Natural killer cell (primary cell): ENCODE results near the gene PNMA6E. TPM values are rescaled to one million over a fixed set of nuclear protein-coding genes. Genes with fewer than 3 reads are reported as not detected.

Experiments
- ATAC-seq, 3 donors: fragments of 150-1000 bp in 2 of 3; fragments of 200-7000 bp in 1 of 3; cut with Tn5 transposase; 1 replicate in 1 of 3; 2 replicates in 2 of 3; pipeline ENCODE4 v1.10.0; 2021; ENCODE audit warnings: mild to moderate bottlenecking in 2 of 3, moderate library complexity in 2 of 3
- DNase-seq, 2 donors: peaks; one replicate each; pipeline versions ENCODE4 v3.0.0 to v3.0.0-alpha.2; 2013 to 2021; ENCODE audit warnings: mixed read lengths in 1 of 2
- H3K27ac ChIP-seq: one replicate; pipeline ENCODE4 v1.5.1; 2013; ENCODE audit warnings: mild to moderate bottlenecking, low read length
- H3K27me3 ChIP-seq: one replicate; pipeline ENCODE4 v1.6.1; 2013; ENCODE audit warnings: low read length; ENCODE audit not compliant: control insufficient read depth, insufficient read depth
- H3K36me3 ChIP-seq: one replicate; pipeline ENCODE4 v1.6.1; 2013; ENCODE audit warnings: low read length; ENCODE audit not compliant: control insufficient read depth, insufficient read depth
- H3K4me1 ChIP-seq: one replicate; pipeline ENCODE4 v1.6.1; 2013; ENCODE audit warnings: low read length; ENCODE audit not compliant: control insufficient read depth, insufficient read depth
- H3K4me3 ChIP-seq: one replicate; pipeline ENCODE4 v1.5.1; 2013; ENCODE audit warnings: low read length
- H3K9me3 ChIP-seq: one replicate; pipeline ENCODE4 v1.6.1; 2013; ENCODE audit warnings: low read length; ENCODE audit not compliant: control insufficient read depth, insufficient read depth
- H3K27ac Mint-ChIP-seq, 2 donors: one replicate each; pipeline ENCODE4 v1.8.0; 2022; ENCODE audit warnings: mild to moderate bottlenecking in 2 of 2, mixed read lengths in 2 of 2, moderate library complexity in 1 of 2
- H3K27me3 Mint-ChIP-seq, 2 donors: one replicate each; pipeline ENCODE4 v1.8.0; 2022; ENCODE audit warnings: low read depth in 2 of 2, mixed read lengths in 2 of 2
- H3K36me3 Mint-ChIP-seq: one replicate; pipeline ENCODE4 v1.8.0; 2022; ENCODE audit warnings: mixed read lengths
- H3K4me1 Mint-ChIP-seq, 2 donors: one replicate each; pipeline ENCODE4 v1.8.0; 2022; ENCODE audit warnings: mixed read lengths in 2 of 2
- H3K4me3 Mint-ChIP-seq: one replicate; pipeline ENCODE4 v1.8.0; 2022; ENCODE audit warnings: mild to moderate bottlenecking, moderate library complexity, mixed read lengths
- H3K9me3 Mint-ChIP-seq, 2 donors: one replicate each; pipeline ENCODE4 v1.8.0; 2022; ENCODE audit warnings: mixed read lengths in 2 of 2
- CTCF ChIP-seq: fragments of 200-600 bp; IDR thresholded peaks from one replicate; pipeline ENCODE4 v1.8.0; 2022; ENCODE audit warnings: antibody characterized with exemption
- WGBS: methylation state at CpG from one replicate; pipeline ENCODE4 v1.1.7; 2013; ENCODE audit warnings: missing lambda C conversion rate; ENCODE audit not compliant: insufficient coverage; 5-methylcytosine and 5-hydroxymethylcytosine counted together
- intact Hi-C: fragments of 100-400 bp; cut with micrococcal nuclease; formaldehyde crosslinking; loops from one replicate; pipeline ENCODE4 v1.14.2; 2022
- total RNA-seq, 4 donors: library from RNA; stranded (reverse); fragments of 120-200 nt in 1 of 4; gene quantifications; one replicate each; pipeline versions ENCODE4 v1.2.3 to v1.2.4, GENCODE V29; 2013 to 2022

Gene PNMA6E
- total RNA-seq, 3 donors from 2014 or later (not counting 1 experiment from before 2014, with no cell fraction given): not detected

DNA sequence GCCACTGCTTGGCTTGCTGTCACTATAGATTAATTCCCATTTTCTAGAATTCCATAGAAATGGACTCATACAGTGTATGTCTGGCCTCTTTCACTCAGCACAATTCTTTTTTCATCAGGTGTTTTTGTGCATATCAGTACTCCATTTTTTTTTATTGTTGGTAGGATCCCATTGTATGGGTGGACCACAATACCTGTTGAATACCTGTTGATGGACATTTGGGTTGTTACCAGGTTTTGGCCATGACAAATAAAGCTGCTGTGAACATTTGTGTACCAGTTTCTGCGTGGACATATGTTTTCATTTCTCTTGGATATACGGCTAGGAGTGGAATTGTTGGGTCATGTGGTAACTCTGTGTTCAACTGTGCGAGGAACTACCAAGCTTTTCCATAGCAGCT, 25.1 kb upstream of the PNMA6E start:
- Mint-ChIP-seq H3K27ac (no peak overlapping the region), H3K9me3 (peaks cover 0 to 2% of the 10 kb centered on the region in 2 donors), H3K4me3 (no peak overlapping the region), H3K4me1 (peaks cover 0 to 4% of the 10 kb centered on the region in 2 donors), H3K36me3 (no peaks in the 10 kb centered on the region), H3K27me3 (peaks cover 0 to 6% of the 10 kb centered on the region in 2 donors)
- intact Hi-C loops: no loop called here
- no peaks in the 10 kb centered on the region for H3K36me3 ChIP-seq
- H3K9me3 ChIP-seq: peaks cover 5% of the 10 kb centered on the region
- ATAC-seq (no peak), DNase-seq (no peak)
- H3K27me3 ChIP-seq: no peaks in the 10 kb centered on the region
- no peaks in the 10 kb centered on the region for H3K4me1 ChIP-seq
- 91% methylated on average over 3 of the region's 3 CpGs for WGBS
- H3K27ac ChIP-seq: no peak overlapping the region
- H3K4me3 ChIP-seq: no peak overlapping the region
- no peak for TF ChIP-seq CTCF

DNA sequence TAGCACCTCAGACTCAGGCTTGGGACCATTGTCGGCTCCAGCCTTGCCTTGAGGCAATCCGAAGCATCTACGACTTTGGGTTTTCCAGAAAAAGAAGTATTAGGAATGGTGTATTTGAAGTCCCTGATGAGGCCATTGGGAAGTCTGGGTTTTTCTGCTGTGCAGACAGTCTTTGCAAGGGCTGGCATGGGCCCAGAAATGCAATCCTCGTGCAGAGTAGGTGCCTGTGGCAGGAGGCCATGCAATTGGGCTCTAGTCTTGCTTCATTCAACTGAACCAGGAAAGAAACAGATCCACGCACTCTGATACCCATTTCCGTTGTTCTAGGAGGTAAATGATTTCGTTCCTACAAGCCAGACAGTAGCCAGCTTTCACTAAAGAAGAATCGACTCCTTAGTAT, 22.5 kb upstream of the PNMA6E start:
- peaks cover 0 to 6% of the 10 kb centered on the region in 2 donors for H3K27me3 Mint-ChIP-seq
- no peaks in the 10 kb centered on the region for H3K27me3 ChIP-seq
- DNase-seq (no peak), ATAC-seq (no peak)
- TF ChIP-seq CTCF: no peak
- H3K27ac ChIP-seq: no peak overlapping the region
- no peak overlapping the region for H3K4me3 Mint-ChIP-seq
- H3K4me3 ChIP-seq: no peak overlapping the region
- no peaks in the 10 kb centered on the region for H3K9me3 ChIP-seq
- 96% methylated on average over 8 of the region's 8 CpGs for WGBS
- H3K4me1 ChIP-seq: no peaks in the 10 kb centered on the region
- peaks cover 0 to 2% of the 10 kb centered on the region in 2 donors for H3K9me3 Mint-ChIP-seq
- H3K36me3 Mint-ChIP-seq: no peaks in the 10 kb centered on the region
- no peaks in the 10 kb centered on the region for H3K36me3 ChIP-seq
- intact Hi-C loops: no loop called here
- no peak overlapping the region for H3K27ac Mint-ChIP-seq
- H3K4me1 Mint-ChIP-seq: peaks cover 0 to 4% of the 10 kb centered on the region in 2 donors

DNA sequence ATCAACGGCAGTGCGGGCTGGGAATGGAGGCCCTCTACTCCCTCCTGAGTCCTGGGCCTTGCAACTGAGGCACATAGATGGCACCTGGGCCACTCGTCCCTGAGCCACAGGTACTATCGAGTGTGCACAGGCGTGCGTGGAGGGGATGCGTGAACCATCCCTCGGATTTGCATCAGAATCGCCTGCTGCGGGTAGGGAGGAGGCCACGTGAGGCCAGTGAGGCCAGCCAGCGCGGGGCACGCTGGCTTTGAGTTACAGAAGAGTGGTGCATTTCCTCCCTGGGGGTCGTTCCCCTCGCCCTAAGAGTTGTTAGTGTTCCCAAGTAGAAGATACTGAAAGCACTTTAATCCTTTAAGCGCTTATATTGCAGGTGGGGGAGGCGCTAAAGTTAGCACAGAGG, 20.7 kb upstream of the PNMA6E start:
- Histone ChIP-seq H3K27ac (no peak overlapping the region), H3K27me3 (no peaks in the 10 kb centered on the region), H3K36me3 (no peaks in the 10 kb centered on the region), H3K4me3 (no peak overlapping the region), H3K9me3 (no peaks in the 10 kb centered on the region), H3K4me1 (no peaks in the 10 kb centered on the region)
- DNase-seq (no peak), ATAC-seq (no peak)
- WGBS: 97% methylated on average over 16 of the region's 18 CpGs
- Mint-ChIP-seq H3K36me3 (no peaks in the 10 kb centered on the region), H3K27me3 (no peaks in the 10 kb centered on the region), H3K9me3 (no peaks in the 10 kb centered on the region), H3K4me3 (no peak overlapping the region), H3K4me1 (peaks cover 0 to 4% of the 10 kb centered on the region in 2 donors), H3K27ac (no peak overlapping the region)
- intact Hi-C loops: no loop called here
- no peak for TF ChIP-seq CTCF

- TF ChIP-seq CTCF: no peak
Measured at GRCh38 chrX:153420851-153421599, 19.9 kb upstream of the PNMA6E start.

More at GRCh38 chrX:153420851-153421599, 19.9 kb upstream of the PNMA6E start:
- Histone ChIP-seq H3K36me3 (no peaks in the 10 kb centered on the region), H3K4me1 (no peaks in the 10 kb centered on the region), H3K4me3 (no peak overlapping the region), H3K27ac (no peak overlapping the region), H3K27me3 (no peaks in the 10 kb centered on the region), H3K9me3 (no peaks in the 10 kb centered on the region)
- DNase-seq (no peak), ATAC-seq (no peak)
- H3K4me1 Mint-ChIP-seq: peaks cover 0 to 4% of the 10 kb centered on the region in 2 donors
- 98% methylated on average over 91 of the region's 91 CpGs for WGBS
- no peak overlapping the region for H3K4me3 Mint-ChIP-seq
- no peaks in the 10 kb centered on the region for H3K36me3 Mint-ChIP-seq
- no peaks in the 10 kb centered on the region for H3K9me3 Mint-ChIP-seq
- no peaks in the 10 kb centered on the region for H3K27me3 Mint-ChIP-seq
- H3K27ac Mint-ChIP-seq: no peak overlapping the region
- intact Hi-C loops: no loop called here
